ENCODE measurements around the gene CMIP.

DNA sequence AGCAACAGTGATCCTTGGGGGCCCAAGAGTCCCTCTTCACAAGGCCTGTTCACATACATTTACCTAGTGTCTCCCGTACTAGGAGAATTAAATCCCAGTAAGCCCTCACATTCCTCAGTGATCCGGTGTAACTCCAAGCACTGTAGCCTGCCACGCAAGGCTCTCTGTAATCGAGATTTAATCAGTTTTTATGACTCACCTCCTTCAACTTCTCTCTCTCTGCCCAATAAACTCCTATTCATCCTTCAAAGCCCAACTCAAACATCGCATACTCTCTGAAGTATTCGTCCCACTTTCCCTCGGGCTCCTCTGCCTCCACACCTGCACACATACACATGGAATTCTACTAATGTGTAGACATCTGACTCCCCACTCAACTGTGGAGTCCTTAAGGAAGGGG lies 141.8 kb downstream of the CMIP start:
- no peak for TF ChIP-seq CTCF (IDR thresholded peaks at IDR 0.05)
- no peak for TF ChIP-seq POLR2A (IDR thresholded peaks at IDR 0.05)

Data from thyroid gland (tissue), 4 donors.